Immature natural killer cell (primary cell): ENCODE results near the gene OXCT1. TPM values are rescaled to one million over a fixed set of nuclear protein-coding genes. Genes with fewer than 3 reads are reported as not detected.

Source experiments
- DNase-seq, 3 donors: peaks; one replicate each; pipeline ENCODE4 v3.0.0; 2022; ENCODE audit warnings: mixed read lengths in 1 of 3
- H3K27ac Mint-ChIP-seq, 6 donors: one replicate each; pipeline ENCODE4 v1.8.0; 2020; ENCODE audit warnings: mixed read lengths in 6 of 6, mild to moderate bottlenecking in 5 of 6, inconsistent platforms in 4 of 6, moderate library complexity in 3 of 6
- H3K27me3 Mint-ChIP-seq, 3 donors: one replicate each; pipeline ENCODE4 v1.8.0; 2020 to 2021; ENCODE audit warnings: low read depth in 3 of 3, mild to moderate bottlenecking in 3 of 3, mixed read lengths in 3 of 3, moderate library complexity in 3 of 3, inconsistent platforms in 1 of 3
- H3K36me3 Mint-ChIP-seq, 3 donors: one replicate each; pipeline ENCODE4 v1.8.0; 2020; ENCODE audit warnings: mixed read lengths in 3 of 3, inconsistent platforms in 2 of 3, mild to moderate bottlenecking in 2 of 3
- H3K4me1 Mint-ChIP-seq, 2 donors: one replicate each; pipeline ENCODE4 v1.8.0; 2020; ENCODE audit warnings: inconsistent platforms in 2 of 2, mild to moderate bottlenecking in 2 of 2, mixed read lengths in 2 of 2, moderate library complexity in 1 of 2
- H3K4me3 Mint-ChIP-seq, 5 donors: one replicate each; pipeline ENCODE4 v1.8.0; 2020; ENCODE audit warnings: mild to moderate bottlenecking in 5 of 5, mixed read lengths in 5 of 5, inconsistent platforms in 3 of 5, moderate library complexity in 3 of 5
- H3K9me3 Mint-ChIP-seq, 6 donors: one replicate each; pipeline ENCODE4 v1.8.0; 2020; ENCODE audit warnings: mild to moderate bottlenecking in 6 of 6, mixed read lengths in 6 of 6, inconsistent platforms in 4 of 6, moderate library complexity in 3 of 6
- polyA plus RNA-seq, 3 donors: library from polyadenylated mRNA; unstranded; fragments of 300-500 nt; fragmentation: Illumina TruSeq; gene quantifications; one replicate each; pipeline ENCODE4 v1.2.3, GENCODE V29; 2021

The OXCT1 gene
- polyA plus RNA-seq, 3 donors from 2014 or later, result 16.6 to 25.3 (median 17.5) TPM

- no peak for DNase-seq
- H3K27me3 Mint-ChIP-seq, result peaks cover 2 to 8% (median 6%) of the 10 kb centered on the region in 3 donors
- H3K36me3 Mint-ChIP-seq, result no peaks in the 10 kb centered on the region
- H3K4me3 Mint-ChIP-seq, result no peak overlapping the region
- no peak overlapping the region for H3K27ac Mint-ChIP-seq
- no peaks in the 10 kb centered on the region for H3K4me1 Mint-ChIP-seq
- peaks cover 0 to 6% (median under 1%) of the 10 kb centered on the region in 6 donors for H3K9me3 Mint-ChIP-seq
These were observed 187.0 kb downstream of the OXCT1 start for GRCh38 chr5:41683181-41683580.

GRCh38 chr5:41682641-41683040, 187.6 kb downstream of the OXCT1 start:
- Mint-ChIP-seq H3K27me3 (peaks cover 2 to 8% (median 6%) of the 10 kb centered on the region in 3 donors), H3K4me3 (no peak overlapping the region)

GRCh38 chr5:41681840-41682239, 188.4 kb downstream of the OXCT1 start:
- H3K27ac Mint-ChIP-seq, result no peak overlapping the region
- no peak for DNase-seq
- H3K4me1 Mint-ChIP-seq, result no peaks in the 10 kb centered on the region
- peaks cover 0 to 6% (median under 1%) of the 10 kb centered on the region in 6 donors for H3K9me3 Mint-ChIP-seq
- no peak overlapping the region for H3K4me3 Mint-ChIP-seq
- H3K27me3 Mint-ChIP-seq, result peaks cover 2 to 8% (median 6%) of the 10 kb centered on the region in 3 donors
- H3K36me3 Mint-ChIP-seq, result no peaks in the 10 kb centered on the region

More at GRCh38 chr5:41682641-41683040, 187.6 kb downstream of the OXCT1 start:
- Mint-ChIP-seq H3K9me3 (peaks cover 0 to 6% (median under 1%) of the 10 kb centered on the region in 6 donors), H3K27ac (no peak overlapping the region), H3K4me1 (no peaks in the 10 kb centered on the region), H3K36me3 (no peaks in the 10 kb centered on the region)
- DNase-seq, result no peak

Other genes with a start within 250 kb of the OXCT1 start
- gene RIMOC1, start 33.9 kb upstream of the OXCT1 start, polyA plus RNA-seq, result 1 to 10 TPM; 3.5 to 9.2 (median 4.5) TPM
- 10 to 100 TPM; 17.6 to 21.2 (median 19.3) TPM for gene FBXO4, start 54.9 kb upstream of the OXCT1 start, polyA plus RNA-seq